GM12872 (cell line): ENCODE results near the gene CEP104.

Experiments
- CTCF ChIP-seq: IDR thresholded peaks from 3 replicates; pipeline ENCODE4 v1.5.1; 2011; ENCODE audit warnings: low read depth, mild to moderate bottlenecking, low read length, moderate library complexity; ENCODE audit not compliant: insufficient read depth

CEP104 gene

GRCh38 chr1:3816331-3817137, 40.5 kb downstream of the CEP104 start:
- no peak for TF ChIP-seq CTCF

GRCh38 chr1:3814771-3815561, 42.0 kb downstream of the CEP104 start:
- no peak for TF ChIP-seq CTCF

- TF ChIP-seq CTCF, result no peak
Observed at GRCh38 chr1:3814065-3814464, 42.9 kb downstream of the CEP104 start.

- no peak for TF ChIP-seq CTCF
Observed at GRCh38 chr1:3811595-3811911, 45.5 kb downstream of the CEP104 start.

GRCh38 chr1:3809680-3810079, 47.3 kb downstream of the CEP104 start:
- no peak for TF ChIP-seq CTCF

GRCh38 chr1:3807769-3808168, 49.2 kb downstream of the CEP104 start:
- no peak for TF ChIP-seq CTCF

GRCh38 chr1:3805038-3805437, 52.0 kb downstream of the CEP104 start:
- TF ChIP-seq CTCF, result no peak
